ENCODE results near the gene FGR. TPM values are rescaled to one million over a fixed set of nuclear protein-coding genes. Genes with fewer than 3 reads are reported as not detected.

The FGR gene
- total and polyA plus RNA-seq, 2 of the 13 experiments (the other 11 are each of a cell fraction or from before 2014, with no cell fraction given) = not detected

GRCh38 chr1:27662707-27663393 is 27.9 kb upstream of the FGR start (continued):
- TF ChIP-seq EP300 (IDR thresholded peaks at IDR 0.05; ENCODE audit: low read depth in 2 of 2, low read length in 2 of 2) (no peak), EP300 (CRISPR knock-in tag; IDR thresholded peaks at IDR 0.05; ENCODE audit: borderline replicate concordance) (peak; percentile 35; the same call in 1 of the 2 replicates), ZNF687 (CRISPR knock-in tag; IDR thresholded peaks at IDR 0.05) (peak; percentile 57), ERF (CRISPR knock-in tag; IDR thresholded peaks at IDR 0.05) (0 out of 2 replicates have a peak, but pooled peaks have one; percentile 34), ZNF652 (CRISPR knock-in tag; IDR thresholded peaks at IDR 0.05; ENCODE audit: borderline replicate concordance, low read depth) (peak; percentile 81; the same call in 1 of the 2 replicates), KAT8 (CRISPR knock-in tag; IDR thresholded peaks at IDR 0.05) (peak; percentile 62; the same call in 1 of the 2 replicates), SOX6 (IDR thresholded peaks at IDR 0.05) (no peak), SOX6 (CRISPR knock-in tag; IDR thresholded peaks at IDR 0.05) (0 out of 2 replicates have a peak, but pooled peaks have one; percentile 15), ZFP90 (CRISPR knock-in tag; IDR thresholded peaks at IDR 0.05; ENCODE audit: borderline replicate concordance) (no peak), POLR2G (IDR thresholded peaks at IDR 0.05; ENCODE audit: low read depth, low read length) (no peak), BRCA1 (CRISPR knock-in tag; IDR thresholded peaks at IDR 0.05) (no peak), XRCC5 (optimal IDR thresholded peaks at IDR 0.05; ENCODE audit: low read length) (peak; percentile 14), HNF1B (CRISPR knock-in tag; IDR thresholded peaks at IDR 0.05) (0 out of 2 replicates have a peak, but pooled peaks have one; percentile 21), GLI4 (CRISPR knock-in tag; IDR thresholded peaks at IDR 0.05; ENCODE audit: borderline replicate concordance) (0 out of 2 replicates have a peak, but pooled peaks have one; percentile 76), GATAD2A (CRISPR knock-in tag; IDR thresholded peaks at IDR 0.05) (0 out of 2 replicates have a peak, but pooled peaks have one; percentile 0), ZNF232 (CRISPR knock-in tag; IDR thresholded peaks at IDR 0.05; ENCODE audit: borderline replicate concordance) (peak; percentile 98), ZNF264 (CRISPR knock-in tag; IDR thresholded peaks at IDR 0.05) (no peak), SAP130 (CRISPR knock-in tag; IDR thresholded peaks at IDR 0.05; ENCODE audit: low read depth) (peak; percentile 34; the same call in 1 of the 2 replicates), ZNF784 (CRISPR knock-in tag; IDR thresholded peaks at IDR 0.05; ENCODE audit: borderline replicate concordance) (0 out of 2 replicates have a peak, but pooled peaks have one; percentile 13), SAFB2 (CRISPR knock-in tag; IDR thresholded peaks at IDR 0.05; ENCODE audit: borderline replicate concordance, low read depth) (0 out of 2 replicates have a peak, but pooled peaks have one; percentile 30), MED1 (CRISPR knock-in tag; IDR thresholded peaks at IDR 0.05) (no peak)
